Measurements from ENCODE around the gene GALNT17.

- TF ChIP-seq, protein P1, sequence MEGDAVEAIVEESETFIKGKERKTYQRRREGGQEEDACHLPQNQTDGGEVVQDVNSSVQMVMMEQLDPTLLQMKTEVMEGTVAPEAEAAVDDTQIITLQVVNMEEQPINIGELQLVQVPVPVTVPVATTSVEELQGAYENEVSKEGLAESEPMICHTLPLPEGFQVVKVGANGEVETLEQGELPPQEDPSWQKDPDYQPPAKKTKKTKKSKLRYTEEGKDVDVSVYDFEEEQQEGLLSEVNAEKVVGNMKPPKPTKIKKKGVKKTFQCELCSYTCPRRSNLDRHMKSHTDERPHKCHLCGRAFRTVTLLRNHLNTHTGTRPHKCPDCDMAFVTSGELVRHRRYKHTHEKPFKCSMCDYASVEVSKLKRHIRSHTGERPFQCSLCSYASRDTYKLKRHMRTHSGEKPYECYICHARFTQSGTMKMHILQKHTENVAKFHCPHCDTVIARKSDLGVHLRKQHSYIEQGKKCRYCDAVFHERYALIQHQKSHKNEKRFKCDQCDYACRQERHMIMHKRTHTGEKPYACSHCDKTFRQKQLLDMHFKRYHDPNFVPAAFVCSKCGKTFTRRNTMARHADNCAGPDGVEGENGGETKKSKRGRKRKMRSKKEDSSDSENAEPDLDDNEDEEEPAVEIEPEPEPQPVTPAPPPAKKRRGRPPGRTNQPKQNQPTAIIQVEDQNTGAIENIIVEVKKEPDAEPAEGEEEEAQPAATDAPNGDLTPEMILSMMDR (IDR thresholded peaks at IDR 0.05): no peak
- TF ChIP-seq POLR2A (IDR thresholded peaks at IDR 0.05): no peak
Measured at GRCh38 chr7:71560354-71560995, 428.5 kb downstream of the GALNT17 start.

Measured in heart left ventricle (tissue), 13 donors.